ENCODE data around the gene OPTC.

DNA sequence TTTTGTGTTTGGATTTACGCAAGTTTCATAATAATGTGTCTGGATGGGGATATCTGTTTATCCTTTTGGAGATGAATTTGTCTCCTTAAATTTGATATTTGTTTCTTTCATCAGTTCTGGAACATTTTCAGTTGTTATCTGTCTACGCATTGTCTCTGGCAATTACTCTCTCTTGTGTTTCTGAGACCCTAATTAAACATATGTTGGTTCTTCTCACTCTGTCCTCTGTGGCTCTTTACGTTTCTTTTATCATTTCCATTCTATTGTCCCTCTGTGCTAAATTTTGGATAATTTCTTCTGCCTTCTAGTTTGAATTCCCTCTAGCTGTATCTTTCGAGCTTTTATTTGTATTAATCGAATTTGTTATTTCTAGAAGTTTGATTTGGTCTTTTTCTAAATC is 35.9 kb upstream of the OPTC start:
- no peak for TF ChIP-seq POLR2AphosphoS5 (IDR thresholded peaks at IDR 0.05)
- TF ChIP-seq, protein P1, sequence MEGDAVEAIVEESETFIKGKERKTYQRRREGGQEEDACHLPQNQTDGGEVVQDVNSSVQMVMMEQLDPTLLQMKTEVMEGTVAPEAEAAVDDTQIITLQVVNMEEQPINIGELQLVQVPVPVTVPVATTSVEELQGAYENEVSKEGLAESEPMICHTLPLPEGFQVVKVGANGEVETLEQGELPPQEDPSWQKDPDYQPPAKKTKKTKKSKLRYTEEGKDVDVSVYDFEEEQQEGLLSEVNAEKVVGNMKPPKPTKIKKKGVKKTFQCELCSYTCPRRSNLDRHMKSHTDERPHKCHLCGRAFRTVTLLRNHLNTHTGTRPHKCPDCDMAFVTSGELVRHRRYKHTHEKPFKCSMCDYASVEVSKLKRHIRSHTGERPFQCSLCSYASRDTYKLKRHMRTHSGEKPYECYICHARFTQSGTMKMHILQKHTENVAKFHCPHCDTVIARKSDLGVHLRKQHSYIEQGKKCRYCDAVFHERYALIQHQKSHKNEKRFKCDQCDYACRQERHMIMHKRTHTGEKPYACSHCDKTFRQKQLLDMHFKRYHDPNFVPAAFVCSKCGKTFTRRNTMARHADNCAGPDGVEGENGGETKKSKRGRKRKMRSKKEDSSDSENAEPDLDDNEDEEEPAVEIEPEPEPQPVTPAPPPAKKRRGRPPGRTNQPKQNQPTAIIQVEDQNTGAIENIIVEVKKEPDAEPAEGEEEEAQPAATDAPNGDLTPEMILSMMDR (IDR thresholded peaks at IDR 0.05), result no peak

Data from breast epithelium (tissue), 3 donors.